Measurements from ENCODE around the gene NLRC3.

GRCh38 chr16:3549906-3550305, 27.3 kb downstream of the NLRC3 start:
- no peak for TF ChIP-seq POLR2A (IDR thresholded peaks at IDR 0.05)
- TF ChIP-seq, protein P1, sequence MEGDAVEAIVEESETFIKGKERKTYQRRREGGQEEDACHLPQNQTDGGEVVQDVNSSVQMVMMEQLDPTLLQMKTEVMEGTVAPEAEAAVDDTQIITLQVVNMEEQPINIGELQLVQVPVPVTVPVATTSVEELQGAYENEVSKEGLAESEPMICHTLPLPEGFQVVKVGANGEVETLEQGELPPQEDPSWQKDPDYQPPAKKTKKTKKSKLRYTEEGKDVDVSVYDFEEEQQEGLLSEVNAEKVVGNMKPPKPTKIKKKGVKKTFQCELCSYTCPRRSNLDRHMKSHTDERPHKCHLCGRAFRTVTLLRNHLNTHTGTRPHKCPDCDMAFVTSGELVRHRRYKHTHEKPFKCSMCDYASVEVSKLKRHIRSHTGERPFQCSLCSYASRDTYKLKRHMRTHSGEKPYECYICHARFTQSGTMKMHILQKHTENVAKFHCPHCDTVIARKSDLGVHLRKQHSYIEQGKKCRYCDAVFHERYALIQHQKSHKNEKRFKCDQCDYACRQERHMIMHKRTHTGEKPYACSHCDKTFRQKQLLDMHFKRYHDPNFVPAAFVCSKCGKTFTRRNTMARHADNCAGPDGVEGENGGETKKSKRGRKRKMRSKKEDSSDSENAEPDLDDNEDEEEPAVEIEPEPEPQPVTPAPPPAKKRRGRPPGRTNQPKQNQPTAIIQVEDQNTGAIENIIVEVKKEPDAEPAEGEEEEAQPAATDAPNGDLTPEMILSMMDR (IDR thresholded peaks at IDR 0.05) = no peak

All from testis (tissue), 2 donors.